ENCODE results near the gene UBE2G1. TPM values are rescaled to one million over a fixed set of nuclear protein-coding genes. Genes with fewer than 3 reads are reported as not detected.

UBE2G1 gene
- total and polyA plus RNA-seq, 4 donors: 19.9 to 25.3 (median 21.3) TPM

GRCh38 chr17:4364622-4365041 is 1.8 kb downstream of the UBE2G1 start:
- Histone ChIP-seq H3K4me3 (ENCODE audit: low read depth in 1 of 3, low read length in 3 of 3) (peak overlapping the region; percentile 45 to 100 (median 80)), H3K36me3 (ENCODE audit: control insufficient read depth in 4 of 4, insufficient read depth in 3 of 4, low read depth in 1 of 4, low read length in 3 of 4) (peaks cover 0 to 2% (median 0%) of the 10 kb centered on the region in 4 donors), H3K27ac (ENCODE audit: low read depth in 1 of 2, low read length in 2 of 2) (peak overlapping the region; percentile 93 to 95), H3K9ac (ENCODE audit: low read depth in 1 of 2, low read length in 2 of 2) (peak overlapping the region; percentile 75 to 89), H3K27me3 (ENCODE audit: control insufficient read depth in 4 of 4, insufficient read depth in 4 of 4, low read length in 3 of 4) (no peaks in the 10 kb centered on the region), H3K4me1 (ENCODE audit: control insufficient read depth in 4 of 4, insufficient read depth in 4 of 4, low read length in 3 of 4) (peaks cover 6 to 14% (median 8%) of the 10 kb centered on the region in 4 donors), H3K9me3 (ENCODE audit: control insufficient read depth in 4 of 4, low read length in 3 of 4) (no peaks in the 10 kb centered on the region)
- no peak for TF ChIP-seq SP1 (IDR thresholded peaks at IDR 0.05)
- TF ChIP-seq HNF4G (IDR thresholded peaks at IDR 0.05): no peak
- no peak for TF ChIP-seq NR2F2 (IDR thresholded peaks at IDR 0.05)
- no peak for TF ChIP-seq CTCF (IDR thresholded peaks at IDR 0.05; ENCODE audit: low read depth, low read length, missing input control)
- no peak for TF ChIP-seq HNF4A (conservative IDR thresholded peaks at IDR 0.05)
- TF ChIP-seq TAF1 (conservative IDR thresholded peaks at IDR 0.05): no peak
- no peak for TF ChIP-seq RAD21 (IDR thresholded peaks at IDR 0.05)
- TF ChIP-seq REST (IDR thresholded peaks at IDR 0.05): no peak
- TF ChIP-seq JUND (IDR thresholded peaks at IDR 0.05): no peak
- TF ChIP-seq MAX (IDR thresholded peaks at IDR 0.05): no peak
- TF ChIP-seq RXRA (IDR thresholded peaks at IDR 0.05): no peak
- no peak for TF ChIP-seq ZBTB33 (IDR thresholded peaks at IDR 0.05)
- 72% methylated on average over 18 of the region's 18 CpGs for WGBS
- no peak for DNase-seq (ENCODE audit: low spot score)

GRCh38 chr17:4362141-4362540 is 4.3 kb downstream of the UBE2G1 start:
- H3K9me3 ChIP-seq (ENCODE audit: control insufficient read depth in 4 of 4, low read length in 3 of 4): no peaks in the 10 kb centered on the region
- H3K9ac ChIP-seq (ENCODE audit: low read depth in 1 of 2, low read length in 2 of 2): no peak overlapping the region
- DNase-seq (ENCODE audit: low spot score): no peak
- H3K4me3 ChIP-seq (ENCODE audit: low read depth in 1 of 3, low read length in 3 of 3): no peak overlapping the region
- 70% methylated on average over 4 of the region's 4 CpGs for WGBS
- TF ChIP-seq FOXA2 (IDR thresholded peaks at IDR 0.05) (no peak), RAD21 (IDR thresholded peaks at IDR 0.05) (peak; percentile 44 to 48)
- H3K4me1 ChIP-seq (ENCODE audit: control insufficient read depth in 4 of 4, insufficient read depth in 4 of 4, low read length in 3 of 4): peaks cover 7 to 15% (median 10%) of the 10 kb centered on the region in 4 donors
- H3K27ac ChIP-seq (ENCODE audit: low read depth in 1 of 2, low read length in 2 of 2): no peak overlapping the region
- H3K36me3 ChIP-seq (ENCODE audit: control insufficient read depth in 4 of 4, insufficient read depth in 3 of 4, low read depth in 1 of 4, low read length in 3 of 4): peaks cover 0 to 2% (median 0%) of the 10 kb centered on the region in 4 donors
- H3K27me3 ChIP-seq (ENCODE audit: control insufficient read depth in 4 of 4, insufficient read depth in 4 of 4, low read length in 3 of 4): no peaks in the 10 kb centered on the region

All from liver (tissue), 9 donors.